Calu3 (cell line): ENCODE results near the gene TCTA. TPM values are rescaled to one million over a fixed set of nuclear protein-coding genes. Genes with fewer than 3 reads are reported as not detected.
A peak's percentile ranks its signal among the peaks of the same experiment; 100 is the strongest.
"Not testable (repeated sequence)": the region's sequence is repeated elsewhere in the genome, so short reads cannot be mapped to it uniquely, and the experiment has no call there.

Source experiments
- BruUV-seq: library from RNA; stranded (reverse); fragments of 400-500 nt; replicated peaks from 2 replicates; lab custom pipeline; 2021; lab: Mats Ljungman, UMichigan
- CTCF ChIA-PET: fragments of 300-600 bp; sonication (Branson Sonifier 250); formaldehyde crosslinking; loops from one replicate; lab custom pipeline; 2022; ENCODE audit warnings: antibody characterized with exemption; lab: Charles Lee
- DNase-seq: peaks from one replicate; pipeline ENCODE4 v3.0.0; 2022
- H3K27ac Mint-ChIP-seq: one replicate; pipeline ENCODE4 v1.8.0; 2022; ENCODE audit warnings: mixed read lengths; ENCODE audit not compliant: unreplicated experiment
- H3K27me3 Mint-ChIP-seq: one replicate; pipeline ENCODE4 v1.8.0; 2022; ENCODE audit warnings: mixed read lengths; ENCODE audit not compliant: unreplicated experiment
- H3K36me3 Mint-ChIP-seq: one replicate; pipeline ENCODE4 v1.8.0; 2022; ENCODE audit warnings: mild to moderate bottlenecking, moderate library complexity, mixed read lengths; ENCODE audit not compliant: insufficient read depth, unreplicated experiment
- H3K4me1 Mint-ChIP-seq: one replicate; pipeline ENCODE4 v1.8.0; 2022; ENCODE audit warnings: mild to moderate bottlenecking, low read depth, mixed read lengths; ENCODE audit not compliant: unreplicated experiment
- H3K4me3 Mint-ChIP-seq: one replicate; pipeline ENCODE4 v1.8.0; 2022; ENCODE audit warnings: mild to moderate bottlenecking, low read depth, moderate library complexity, mixed read lengths; ENCODE audit not compliant: unreplicated experiment
- H3K9me3 Mint-ChIP-seq: one replicate; pipeline ENCODE4 v1.8.0; 2022; ENCODE audit warnings: low read depth, mixed read lengths; ENCODE audit not compliant: unreplicated experiment
- CTCF ChIP-seq: fragments of 200-600 bp; IDR thresholded peaks from one replicate; pipeline ENCODE4 v1.8.0; 2022; ENCODE audit warnings: antibody characterized with exemption; ENCODE audit not compliant: unreplicated experiment
- intact Hi-C: fragments of 100-400 bp; cut with micrococcal nuclease; formaldehyde crosslinking; loops from one replicate; pipeline ENCODE4 v1.10.0; 2022; ENCODE audit not compliant: unreplicated experiment
- total RNA-seq: library from RNA; stranded (reverse); gene quantifications from 2 replicates; pipeline ENCODE4 v1.2.3, GENCODE V29; 2022

TCTA gene
- total RNA-seq, 1 experiment from 2014 or later = 35.6 TPM

GRCh38 chr3:49397470-49397869 lies 14.8 kb upstream of the TCTA start:
- H3K9me3 Mint-ChIP-seq = no peaks in the 10 kb centered on the region
- peaks cover 19% of the 10 kb centered on the region for H3K4me1 Mint-ChIP-seq
- CTCF ChIA-PET = interaction anchor here (0.5 to 0.6 kb wide), 2 partner anchors 54 to 242 kb away, joined by 3 to 4 read pairs; no protein-coding TSS in a partner anchor
- no peak for DNase-seq
- H3K36me3 Mint-ChIP-seq = peaks cover 57% of the 10 kb centered on the region
- intact Hi-C loops = no loop called here
- no peak overlapping the region for H3K27ac Mint-ChIP-seq
- no peak overlapping the region for H3K4me3 Mint-ChIP-seq
- no peaks in the 10 kb centered on the region for H3K27me3 Mint-ChIP-seq
- TF ChIP-seq CTCF = no peak
- BruUV-seq = no TSS peak

GRCh38 chr3:49399461-49399860 lies 12.8 kb upstream of the TCTA start:
- H3K36me3 Mint-ChIP-seq = peaks cover 45% of the 10 kb centered on the region
- no TSS peak for BruUV-seq
- no peak overlapping the region for H3K27ac Mint-ChIP-seq
- H3K4me1 Mint-ChIP-seq = peaks cover 19% of the 10 kb centered on the region
- DNase-seq = no peak
- CTCF ChIA-PET = no interaction called here
- no peaks in the 10 kb centered on the region for H3K9me3 Mint-ChIP-seq
- no peak overlapping the region for H3K4me3 Mint-ChIP-seq
- H3K27me3 Mint-ChIP-seq = no peaks in the 10 kb centered on the region
- TF ChIP-seq CTCF = no peak
- intact Hi-C loops = no loop called here

GRCh38 chr3:49401766-49402165 lies 10.5 kb upstream of the TCTA start:
- CTCF ChIA-PET = interaction anchor here (0.5 to 1.4 kb wide), 2 partner anchors 58 to 61 kb away, joined by 3 read pairs; no protein-coding TSS in a partner anchor
- no peak for DNase-seq
- H3K4me1 Mint-ChIP-seq = peaks cover 32% of the 10 kb centered on the region
- H3K36me3 Mint-ChIP-seq = peaks cover 40% of the 10 kb centered on the region
- BruUV-seq = no TSS peak
- intact Hi-C loops = no loop called here
- TF ChIP-seq CTCF = no peak
- H3K27ac Mint-ChIP-seq = no peak overlapping the region
- no peaks in the 10 kb centered on the region for H3K27me3 Mint-ChIP-seq
- H3K9me3 Mint-ChIP-seq = no peaks in the 10 kb centered on the region
- H3K4me3 Mint-ChIP-seq = no peak overlapping the region

- Mint-ChIP-seq H3K27me3 (no peaks in the 10 kb centered on the region), H3K9me3 (no peaks in the 10 kb centered on the region), H3K36me3 (peaks cover 31% of the 10 kb centered on the region), H3K27ac (no peak overlapping the region), H3K4me1 (peaks cover 35% of the 10 kb centered on the region), H3K4me3 (no peak overlapping the region)
- TF ChIP-seq CTCF = no peak
- intact Hi-C loops = no loop called here
- no peak for DNase-seq
- no TSS peak for BruUV-seq
- CTCF ChIA-PET = no interaction called here
Observed at GRCh38 chr3:49403891-49404290, 8.3 kb upstream of the TCTA start.

- DNase-seq, H3K27me3 Mint-ChIP-seq, H3K9me3 Mint-ChIP-seq, intact Hi-C loops, BruUV-seq, H3K4me3 Mint-ChIP-seq: not testable (repeated sequence)
- CTCF ChIA-PET = interaction anchor here (0.7 kb wide), 2 partner anchors 66 to 433 kb away, joined by 3 read pairs; no protein-coding TSS in a partner anchor
- peaks cover 28% of the 10 kb centered on the region for H3K4me1 Mint-ChIP-seq
- peak overlapping the region; percentile 64 for H3K27ac Mint-ChIP-seq
- H3K36me3 Mint-ChIP-seq = peaks cover 33% of the 10 kb centered on the region
Observed at GRCh38 chr3:49405570-49405969, 6.7 kb upstream of the TCTA start.
